NK-92 (cell line): ENCODE data around the gene PAGE2B.
"Not testable (repeated sequence)": the region's sequence is repeated elsewhere in the genome, so short reads cannot be mapped to it uniquely, and the experiment has no call there.

ENCODE experiments used
- DNase-seq: peaks from one replicate; lab custom pipeline; 2025; ENCODE audit not compliant: unreplicated experiment; lab: John Stamatoyannopoulos, UW

Gene PAGE2B

GRCh38 chrX:55107911-55108310 is 33.1 kb downstream of the PAGE2B start:
- no peak for DNase-seq

GRCh38 chrX:55109306-55109705 is 34.5 kb downstream of the PAGE2B start:
- DNase-seq = no peak

- no peak for DNase-seq
Measured at GRCh38 chrX:55111578-55112254, 36.9 kb downstream of the PAGE2B start.

GRCh38 chrX:55116589-55116988 is 41.8 kb downstream of the PAGE2B start:
- not testable (repeated sequence) for DNase-seq

- DNase-seq = no peak
Measured at GRCh38 chrX:55118574-55118973, 43.7 kb downstream of the PAGE2B start.

GRCh38 chrX:55119271-55119670 is 44.4 kb downstream of the PAGE2B start:
- no peak for DNase-seq

- no peak for DNase-seq
Measured at GRCh38 chrX:55119712-55120111, 44.9 kb downstream of the PAGE2B start.

- DNase-seq = no peak
Measured at GRCh38 chrX:55120761-55121358, 46.0 kb downstream of the PAGE2B start.

GRCh38 chrX:55123900-55124299 is 49.1 kb downstream of the PAGE2B start:
- no peak for DNase-seq

- no peak for DNase-seq
Measured at GRCh38 chrX:55127692-55128091, 52.9 kb downstream of the PAGE2B start.
